ENCODE data around the gene ICAM1. TPM values are rescaled to one million over a fixed set of nuclear protein-coding genes. Genes with fewer than 3 reads are reported as not detected.
A peak's percentile ranks its signal among the peaks of the same experiment; 100 is the strongest.

Gene ICAM1
- total and polyA plus RNA-seq, 10 of the 15 experiments (the other 5 are each of a cell fraction or from before 2014, with no cell fraction given), result 7.6 to 115 (median 60.2) TPM

DNA sequence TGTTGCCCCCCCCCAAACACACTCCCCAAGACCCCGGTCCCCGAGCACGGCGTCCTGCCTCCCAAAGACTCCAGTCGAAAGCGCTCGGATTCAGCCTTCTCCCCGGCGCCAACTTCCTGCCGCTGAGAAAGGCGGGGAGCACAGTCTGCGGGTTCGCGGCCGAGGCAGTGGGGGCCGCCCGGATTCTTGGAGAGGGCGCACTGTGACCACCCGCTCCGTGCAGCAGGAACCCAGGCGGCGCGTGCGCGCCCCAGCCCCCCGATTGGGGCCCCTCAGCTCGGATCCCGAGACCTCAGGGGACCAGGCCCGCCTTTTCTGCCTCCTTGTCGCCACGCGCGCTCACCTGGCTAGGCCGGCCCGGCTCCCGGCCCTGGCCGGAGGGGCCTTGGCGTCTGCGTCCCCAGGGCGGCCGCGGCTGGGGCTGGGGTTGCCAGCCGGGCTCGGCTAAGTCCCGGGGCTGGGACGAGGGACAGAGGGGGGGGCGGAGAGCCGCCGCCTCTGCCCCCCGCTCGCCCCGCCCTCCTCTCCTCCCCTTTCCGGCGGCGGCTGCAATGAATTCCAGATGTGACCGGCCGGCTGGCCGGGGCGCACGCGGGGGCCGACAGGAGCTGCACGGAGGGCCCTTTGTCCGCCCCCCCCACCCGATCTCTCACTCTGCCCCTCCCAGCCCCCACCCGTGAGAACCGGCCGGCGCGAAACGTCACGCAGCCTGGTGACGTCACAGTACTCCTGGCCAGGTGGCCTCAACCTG lies 39.9 kb upstream of the ICAM1 start, which contains the start of gene S1PR2:
Gene S1PR2 (minus strand): TSS at position 471 of the 751 bp plus-strand sequence. CDS start 6,426 bp downstream, outside the sequence.
- Histone ChIP-seq H3K79me2 (ENCODE audit: control insufficient read depth, insufficient read depth, low read length) (peaks cover 45% of the 10 kb centered on the region), H2AFZ (ENCODE audit: control insufficient read depth, low read depth, low read length) (peak within 1 kb of the TSS; percentile 59), H3K27ac (ENCODE audit: control insufficient read depth, insufficient read depth) (peak within 1 kb of the TSS; percentile 97), H3K27me3 (replicated peaks in 1 of 2; ENCODE audit: control insufficient read depth in 2 of 2, insufficient read depth in 2 of 2, low read length in 1 of 2) (no peaks in the 10 kb centered on the region), H3K4me2 (ENCODE audit: control insufficient read depth, insufficient read depth) (peak within 1 kb of the TSS; percentile 95), H4K20me1 (ENCODE audit: control insufficient read depth, insufficient read depth) (no peaks in the 10 kb centered on the region), H3K36me3 (ENCODE audit: control insufficient read depth in 2 of 2, insufficient read depth in 2 of 2, low read length in 1 of 2) (peaks cover 1 to 5% of the 10 kb centered on the region in 2 experiments; a peak in 1 of 4 replicates), H3K4me3 (peak within 1 kb of the TSS; percentile 90), H3K9me3 (replicated peaks; ENCODE audit: control insufficient read depth, insufficient read depth, low read length) (no peaks in the 10 kb centered on the region), H3K9ac (ENCODE audit: control insufficient read depth, insufficient read depth, low read length) (peak within 1 kb of the TSS; percentile 96), H3K4me1 (ENCODE audit: control insufficient read depth, insufficient read depth, low read length) (peaks cover 44% of the 10 kb centered on the region)
- ChIA-PET CTCF (interaction anchor here (1.0 to 9.8 kb wide), 2 partner anchors 17 to 40 kb away, joined by 5 to 148 read pairs; partner anchors contain the start of genes ICAM1 and MRPL4), POLR2A (interaction anchor here (0.7 to 2.1 kb wide), 7 partner anchors 11 to 128 kb away, joined by 3 to 16 read pairs (median 3); partner anchors contain the start of genes ANGPTL6, DNMT1 and PPAN), RAD21 (ENCODE audit: unreplicated experiment) (interaction anchor here (0.6 to 8.2 kb wide), 4 partner anchors 11 to 129 kb away, joined by 3 to 98 read pairs (median 5); partner anchors contain the start of gene MRPL4), SMC1A (ENCODE audit: uncharacterized antibody, unreplicated experiment) (interaction anchor here (1.4 to 8.8 kb wide), 3 partner anchors 14 to 19 kb away, joined by 4 to 78 read pairs (median 6); no protein-coding TSS in a partner anchor)
- intact Hi-C loops (cut with micrococcal nuclease; ENCODE audit: unreplicated experiment), result no loop called here
- DNase-seq (ENCODE audit: low read depth, low spot score) (no peak), ATAC-seq (peak; percentile 67), FAIRE-seq (no peak)
- WGBS (ENCODE audit: insufficient coverage, insufficient replicate concordance, low lambda C conversion rate, missing lambda C conversion rate), result 2% methylated on average over 43 of the region's 73 CpGs
- no TSS peak for BruUV-seq (replicated peaks)
- in situ Hi-C loops (cut with MboI), result loop anchor here (25.0 kb wide), 1 partner anchor 1094 kb away; the partner anchor contains the start of genes OR7G3 and ZNF317
- TF ChIP-seq, protein P1, sequence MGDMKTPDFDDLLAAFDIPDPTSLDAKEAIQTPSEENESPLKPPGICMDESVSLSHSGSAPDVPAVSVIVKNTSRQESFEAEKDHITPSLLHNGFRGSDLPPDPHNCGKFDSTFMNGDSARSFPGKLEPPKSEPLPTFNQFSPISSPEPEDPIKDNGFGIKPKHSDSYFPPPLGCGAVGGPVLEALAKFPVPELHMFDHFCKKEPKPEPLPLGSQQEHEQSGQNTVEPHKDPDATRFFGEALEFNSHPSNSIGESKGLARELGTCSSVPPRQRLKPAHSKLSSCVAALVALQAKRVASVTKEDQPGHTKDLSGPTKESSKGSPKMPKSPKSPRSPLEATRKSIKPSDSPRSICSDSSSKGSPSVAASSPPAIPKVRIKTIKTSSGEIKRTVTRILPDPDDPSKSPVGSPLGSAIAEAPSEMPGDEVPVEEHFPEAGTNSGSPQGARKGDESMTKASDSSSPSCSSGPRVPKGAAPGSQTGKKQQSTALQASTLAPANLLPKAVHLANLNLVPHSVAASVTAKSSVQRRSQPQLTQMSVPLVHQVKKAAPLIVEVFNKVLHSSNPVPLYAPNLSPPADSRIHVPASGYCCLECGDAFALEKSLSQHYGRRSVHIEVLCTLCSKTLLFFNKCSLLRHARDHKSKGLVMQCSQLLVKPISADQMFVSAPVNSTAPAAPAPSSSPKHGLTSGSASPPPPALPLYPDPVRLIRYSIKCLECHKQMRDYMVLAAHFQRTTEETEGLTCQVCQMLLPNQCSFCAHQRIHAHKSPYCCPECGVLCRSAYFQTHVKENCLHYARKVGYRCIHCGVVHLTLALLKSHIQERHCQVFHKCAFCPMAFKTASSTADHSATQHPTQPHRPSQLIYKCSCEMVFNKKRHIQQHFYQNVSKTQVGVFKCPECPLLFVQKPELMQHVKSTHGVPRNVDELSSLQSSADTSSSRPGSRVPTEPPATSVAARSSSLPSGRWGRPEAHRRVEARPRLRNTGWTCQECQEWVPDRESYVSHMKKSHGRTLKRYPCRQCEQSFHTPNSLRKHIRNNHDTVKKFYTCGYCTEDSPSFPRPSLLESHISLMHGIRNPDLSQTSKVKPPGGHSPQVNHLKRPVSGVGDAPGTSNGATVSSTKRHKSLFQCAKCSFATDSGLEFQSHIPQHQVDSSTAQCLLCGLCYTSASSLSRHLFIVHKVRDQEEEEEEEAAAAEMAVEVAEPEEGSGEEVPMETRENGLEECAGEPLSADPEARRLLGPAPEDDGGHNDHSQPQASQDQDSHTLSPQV (IDR thresholded peaks at IDR 0.05), result no peak
- TF ChIP-seq, protein P2, sequence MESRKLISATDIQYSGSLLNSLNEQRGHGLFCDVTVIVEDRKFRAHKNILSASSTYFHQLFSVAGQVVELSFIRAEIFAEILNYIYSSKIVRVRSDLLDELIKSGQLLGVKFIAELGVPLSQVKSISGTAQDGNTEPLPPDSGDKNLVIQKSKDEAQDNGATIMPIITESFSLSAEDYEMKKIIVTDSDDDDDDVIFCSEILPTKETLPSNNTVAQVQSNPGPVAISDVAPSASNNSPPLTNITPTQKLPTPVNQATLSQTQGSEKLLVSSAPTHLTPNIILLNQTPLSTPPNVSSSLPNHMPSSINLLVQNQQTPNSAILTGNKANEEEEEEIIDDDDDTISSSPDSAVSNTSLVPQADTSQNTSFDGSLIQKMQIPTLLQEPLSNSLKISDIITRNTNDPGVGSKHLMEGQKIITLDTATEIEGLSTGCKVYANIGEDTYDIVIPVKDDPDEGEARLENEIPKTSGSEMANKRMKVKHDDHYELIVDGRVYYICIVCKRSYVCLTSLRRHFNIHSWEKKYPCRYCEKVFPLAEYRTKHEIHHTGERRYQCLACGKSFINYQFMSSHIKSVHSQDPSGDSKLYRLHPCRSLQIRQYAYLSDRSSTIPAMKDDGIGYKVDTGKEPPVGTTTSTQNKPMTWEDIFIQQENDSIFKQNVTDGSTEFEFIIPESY (IDR thresholded peaks at IDR 0.05), result no peak
- TF ChIP-seq MXI1 (IDR thresholded peaks at IDR 0.05; ENCODE audit: low read depth, low read length) (no peak), RCOR1 (conservative IDR thresholded peaks at IDR 0.05; ENCODE audit: low read depth, low read length) (no peak), STAT1 (conservative IDR thresholded peaks at IDR 0.05) (no peak), RB1 (IDR thresholded peaks at IDR 0.05; ENCODE audit: borderline replicate concordance) (peak; percentile 74; the same call in 1 of the 2 replicates), WRNIP1 (IDR thresholded peaks at IDR 0.05; ENCODE audit: borderline replicate concordance, low read depth, low read length) (no peak), POLR2AphosphoS5 (IDR thresholded peaks at IDR 0.05; ENCODE audit: low read length) (peak; percentile 29; the same call in 1 of the 2 replicates), ATF7 (IDR thresholded peaks at IDR 0.05; ENCODE audit: low read depth) (peak; percentile 91; the same call in 1 of the 2 replicates), CBX3 (IDR thresholded peaks at IDR 0.05; ENCODE audit: borderline replicate concordance, low read depth) (no peak), POLR2A (IDR thresholded peaks at IDR 0.05; ENCODE audit: low read depth, low read length) (peak; percentile 81), TBL1XR1 (IDR thresholded peaks at IDR 0.05; ENCODE audit: low read depth, low read length) (no peak), TARDBP (IDR thresholded peaks at IDR 0.05; ENCODE audit: borderline replicate concordance) (no peak)
- TF ChIP-seq, protein P3, sequence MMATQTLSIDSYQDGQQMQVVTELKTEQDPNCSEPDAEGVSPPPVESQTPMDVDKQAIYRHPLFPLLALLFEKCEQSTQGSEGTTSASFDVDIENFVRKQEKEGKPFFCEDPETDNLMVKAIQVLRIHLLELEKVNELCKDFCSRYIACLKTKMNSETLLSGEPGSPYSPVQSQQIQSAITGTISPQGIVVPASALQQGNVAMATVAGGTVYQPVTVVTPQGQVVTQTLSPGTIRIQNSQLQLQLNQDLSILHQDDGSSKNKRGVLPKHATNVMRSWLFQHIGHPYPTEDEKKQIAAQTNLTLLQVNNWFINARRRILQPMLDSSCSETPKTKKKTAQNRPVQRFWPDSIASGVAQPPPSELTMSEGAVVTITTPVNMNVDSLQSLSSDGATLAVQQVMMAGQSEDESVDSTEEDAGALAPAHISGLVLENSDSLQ (IDR thresholded peaks at IDR 0.05), result no peak; the same call in 1 of the 2 replicates
- TF ChIP-seq, protein P4, sequence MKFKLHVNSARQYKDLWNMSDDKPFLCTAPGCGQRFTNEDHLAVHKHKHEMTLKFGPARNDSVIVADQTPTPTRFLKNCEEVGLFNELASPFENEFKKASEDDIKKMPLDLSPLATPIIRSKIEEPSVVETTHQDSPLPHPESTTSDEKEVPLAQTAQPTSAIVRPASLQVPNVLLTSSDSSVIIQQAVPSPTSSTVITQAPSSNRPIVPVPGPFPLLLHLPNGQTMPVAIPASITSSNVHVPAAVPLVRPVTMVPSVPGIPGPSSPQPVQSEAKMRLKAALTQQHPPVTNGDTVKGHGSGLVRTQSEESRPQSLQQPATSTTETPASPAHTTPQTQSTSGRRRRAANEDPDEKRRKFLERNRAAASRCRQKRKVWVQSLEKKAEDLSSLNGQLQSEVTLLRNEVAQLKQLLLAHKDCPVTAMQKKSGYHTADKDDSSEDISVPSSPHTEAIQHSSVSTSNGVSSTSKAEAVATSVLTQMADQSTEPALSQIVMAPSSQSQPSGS (IDR thresholded peaks at IDR 0.05; ENCODE audit: low read length), result no peak; the same call in 1 of the 2 replicates

Measured in GM12878 (cell line).